T47D (cell line): Measurements from ENCODE around the gene LMBRD1.
A peak's percentile ranks its signal among the peaks of the same experiment; 100 is the strongest.
"Not testable (repeated sequence)": the region's sequence is repeated elsewhere in the genome, so short reads cannot be mapped to it uniquely, and the experiment has no call there.

Experiments
- DNase-seq, 2 experiments: peaks; one replicate each; pipeline versions ENCODE4 v3.0.0 to v3.0.0-alpha.2; 2011 to 2012; ENCODE audit warnings: low read depth in 1 of 2, low spot score in 1 of 2
- JUND ChIP-seq: IDR thresholded peaks from 2 replicates; pipeline ENCODE4 v1.6.1; 2012; ENCODE audit warnings: low read depth
- in situ Hi-C: cut with HindIII; loops from 2 replicates; pipeline ENCODE4 v1.10.0; 2016; ENCODE audit warnings: low sequenced_read_pairs, low pct_unique_long_range_greater_than_20kb

The LMBRD1 gene

GRCh38 chr6:69818223-69818930 is 21.6 kb upstream of the LMBRD1 start:
- DNase-seq, result peak in 1 of 2 experiments; percentile 38
- TF ChIP-seq JUND, result no peak
- in situ Hi-C loops, result no loop called here

DNA sequence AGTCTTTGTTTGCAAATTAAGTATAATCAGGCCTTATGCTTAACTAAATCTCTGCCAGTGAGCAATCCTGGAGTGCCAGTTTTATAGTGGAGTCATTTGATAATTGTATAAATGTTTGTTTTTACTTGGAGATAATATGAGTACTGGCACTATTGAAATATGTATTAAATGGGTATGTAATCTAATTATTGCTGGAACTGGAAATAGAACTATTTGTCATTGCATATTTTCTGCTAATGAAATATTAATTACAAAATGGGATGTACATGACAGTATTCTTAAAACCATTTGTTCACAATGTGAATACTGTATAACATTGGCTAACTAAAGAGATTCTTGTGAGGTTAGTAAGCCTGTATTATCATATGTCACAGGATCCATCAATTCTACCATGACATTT is 20.5 kb upstream of the LMBRD1 start:
- DNase-seq, result no peak
- no peak for TF ChIP-seq JUND
- in situ Hi-C loops, result no loop called here

DNA sequence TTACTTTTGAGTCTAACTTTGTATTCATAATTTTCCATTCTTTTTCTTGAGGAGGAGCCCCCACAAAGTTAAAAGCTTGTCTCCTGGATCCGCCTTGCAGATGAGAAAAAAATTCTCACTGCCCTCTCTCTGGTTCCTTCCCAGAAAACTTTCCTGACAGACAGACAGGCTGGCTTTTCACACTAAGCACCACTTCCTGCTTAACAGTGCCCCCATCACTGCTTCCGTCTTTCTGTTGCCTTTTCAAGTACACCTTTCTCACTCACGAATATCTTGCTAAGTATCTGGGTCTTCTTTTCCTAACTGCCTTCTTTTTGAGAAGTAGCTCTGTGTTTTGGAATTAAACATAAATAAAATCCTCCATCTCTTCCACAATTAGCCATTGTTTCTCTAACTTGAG is 19.8 kb upstream of the LMBRD1 start:
- no peak for TF ChIP-seq JUND
- in situ Hi-C loops, result no loop called here

GRCh38 chr6:69816026-69816425 is 19.2 kb upstream of the LMBRD1 start:
- DNase-seq, result no peak
- no peak for TF ChIP-seq JUND

More for the DNA sequence above, 19.8 kb upstream of the LMBRD1 start:
- DNase-seq, result no peak

GRCh38 chr6:69813508-69813907 is 16.7 kb upstream of the LMBRD1 start:
- no peak for TF ChIP-seq JUND
- in situ Hi-C loops, result no loop called here
- no peak for DNase-seq

More at GRCh38 chr6:69816026-69816425, 19.2 kb upstream of the LMBRD1 start:
- in situ Hi-C loops, result no loop called here

GRCh38 chr6:69812746-69813427 is 16.1 kb upstream of the LMBRD1 start:
- no peak for DNase-seq

DNA sequence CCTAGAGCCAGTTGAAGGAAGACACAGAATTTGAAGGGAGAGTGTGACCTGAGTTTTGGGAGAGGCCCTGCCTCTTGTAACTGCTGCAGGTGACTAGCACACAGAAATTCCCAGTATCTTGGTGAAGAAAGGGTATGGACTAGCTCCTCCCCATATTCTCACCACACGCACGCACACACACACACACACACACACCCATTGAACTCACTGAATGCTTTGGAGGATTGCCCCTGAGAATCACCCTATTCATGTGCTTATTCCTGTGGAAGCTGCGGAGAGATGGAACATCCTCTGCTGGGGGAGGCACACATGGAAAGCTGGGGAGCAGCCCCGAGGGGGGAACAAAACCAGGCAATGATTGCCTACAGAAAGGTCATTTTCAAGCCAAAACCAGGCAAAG is 6.2 kb upstream of the LMBRD1 start:
- DNase-seq, result no peak

More at GRCh38 chr6:69812746-69813427, 16.1 kb upstream of the LMBRD1 start:
- in situ Hi-C loops, result no loop called here
- no peak for TF ChIP-seq JUND

GRCh38 chr6:69801711-69802110 is 4.9 kb upstream of the LMBRD1 start:
- in situ Hi-C loops, result no loop called here
- TF ChIP-seq JUND, result no peak
- no peak for DNase-seq

More for the DNA sequence above, 6.2 kb upstream of the LMBRD1 start:
- in situ Hi-C loops, result no loop called here
- no peak for TF ChIP-seq JUND

- no peak for TF ChIP-seq JUND
- no peak for DNase-seq
- in situ Hi-C loops, result no loop called here
Observed at GRCh38 chr6:69801225-69801624, 4.4 kb upstream of the LMBRD1 start.

DNA sequence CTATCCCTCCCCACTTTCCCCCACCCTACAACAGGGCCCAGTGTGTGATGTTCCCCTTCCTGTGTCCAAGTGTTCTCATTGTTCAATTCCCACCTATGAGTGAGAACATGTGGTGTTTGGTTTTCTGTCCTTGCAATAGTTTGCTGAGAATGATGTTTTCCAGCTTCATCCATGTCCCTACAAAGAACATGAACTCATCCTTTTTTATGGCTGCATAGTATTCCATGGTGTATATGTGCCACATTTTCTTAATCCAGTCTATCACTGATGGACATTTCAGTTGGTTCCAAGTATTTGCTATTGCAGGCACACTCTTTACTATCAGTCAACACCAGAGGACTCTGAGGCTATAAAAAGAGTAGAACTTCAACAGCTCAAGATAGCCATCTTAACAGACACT is 2.0 kb upstream of the LMBRD1 start:
- in situ Hi-C loops, DNase-seq: not testable (repeated sequence)

GRCh38 chr6:69796073-69796641 is 653 bp downstream of the LMBRD1 start:
- peak; percentile 16 to 76 for DNase-seq
- TF ChIP-seq JUND, result no peak
- in situ Hi-C loops, result no loop called here

GRCh38 chr6:69795469-69796072 is 1.2 kb downstream of the LMBRD1 start:
- no peak for TF ChIP-seq JUND
- in situ Hi-C loops, result no loop called here
- DNase-seq, result no peak

- no peak for DNase-seq
- in situ Hi-C loops, result no loop called here
- no peak for TF ChIP-seq JUND
Observed at GRCh38 chr6:69792292-69792691, 4.5 kb downstream of the LMBRD1 start.
